Measurements from ENCODE around the gene INPP5D. TPM values are rescaled to one million over a fixed set of nuclear protein-coding genes. Genes with fewer than 3 reads are reported as not detected.

The INPP5D gene
- total RNA-seq, 1 experiment from 2014 or later = 2.6 TPM

DNA sequence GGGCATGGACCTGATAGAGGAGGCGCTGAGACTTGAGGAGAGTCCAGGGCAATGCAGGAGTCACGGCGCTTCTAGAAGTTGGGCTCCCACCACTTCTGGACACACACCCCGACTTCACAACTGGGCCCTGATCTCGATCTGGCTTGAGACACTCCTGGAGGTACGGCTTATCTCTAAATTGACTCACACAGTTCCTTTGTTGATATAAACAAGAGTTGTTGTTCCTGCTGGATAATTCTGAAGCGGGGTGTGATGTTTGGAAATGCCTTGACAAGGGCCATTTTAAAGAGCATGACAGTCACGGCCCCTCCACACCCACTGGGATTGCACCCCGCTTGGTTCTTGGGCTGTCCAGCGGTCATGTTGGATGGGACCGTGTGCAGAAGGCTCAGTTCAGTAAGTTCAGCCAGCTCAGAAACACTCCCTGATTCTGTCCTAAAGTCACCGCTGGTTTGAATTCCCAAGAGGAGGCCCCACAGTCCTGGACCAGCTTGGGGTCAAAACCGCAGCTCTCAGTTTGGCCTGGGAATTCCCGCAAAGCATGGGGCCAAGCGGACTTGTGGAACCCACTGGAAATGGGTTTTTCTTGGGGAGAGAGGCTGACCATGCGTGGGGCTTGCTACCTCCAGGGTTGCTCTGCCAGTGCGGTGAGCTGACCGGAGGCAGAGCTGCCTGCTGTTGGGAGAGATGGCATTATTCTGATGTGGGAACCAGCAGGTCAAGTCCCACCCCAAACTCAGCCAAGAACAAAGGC, 37.0 kb upstream of the INPP5D start:
- Histone ChIP-seq H3K27me3 (replicated peaks) (no peaks in the 10 kb centered on the region), H3K4me1 (replicated peaks) (peaks cover 13% of the 10 kb centered on the region), H3K4me3 (no peak overlapping the region), H3K9me3 (replicated peaks) (no peaks in the 10 kb centered on the region), H3K27ac (no peak overlapping the region), H3K36me3 (no peaks in the 10 kb centered on the region)
- DNase-seq (ENCODE audit: low read depth in 1 of 2, low spot score in 2 of 2) = no peak

DNA sequence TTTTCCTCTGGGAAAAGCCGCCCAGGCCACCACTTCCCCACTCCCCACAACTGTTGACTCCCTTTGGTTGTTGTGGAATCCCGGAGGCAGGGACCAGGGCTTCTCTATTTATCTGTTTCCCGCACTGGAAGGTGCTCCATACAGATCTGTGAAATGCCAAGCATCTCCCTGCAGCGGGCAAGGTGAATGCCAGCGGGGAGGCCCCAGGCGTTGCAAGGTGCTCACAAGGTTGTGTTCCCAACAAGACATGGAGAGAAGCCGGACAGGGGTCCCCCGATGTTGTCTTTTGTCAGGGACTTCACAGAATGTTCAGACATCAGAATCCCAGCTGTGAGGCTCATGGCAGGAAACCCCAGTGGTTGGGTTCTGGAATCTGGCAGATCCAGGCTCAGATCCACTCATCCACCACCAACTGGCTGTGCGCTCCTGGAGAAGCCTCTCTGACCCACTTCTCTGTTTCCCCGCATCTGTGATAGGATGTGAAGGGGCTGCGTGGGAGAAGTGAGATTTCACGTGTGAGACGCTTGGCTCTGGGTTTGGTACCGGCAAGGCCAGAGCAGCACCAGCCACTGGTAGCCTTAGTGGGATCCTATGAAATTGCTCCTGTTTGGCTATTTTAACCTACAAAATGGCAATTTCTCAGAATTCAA, 36.3 kb upstream of the INPP5D start:
- H3K9me3 ChIP-seq (replicated peaks) = no peaks in the 10 kb centered on the region
- no peak overlapping the region for H3K4me3 ChIP-seq
- DNase-seq (ENCODE audit: low read depth in 1 of 2, low spot score in 2 of 2) = no peak
- H3K36me3 ChIP-seq = no peaks in the 10 kb centered on the region
- no peaks in the 10 kb centered on the region for H3K27me3 ChIP-seq (replicated peaks)
- H3K4me1 ChIP-seq (replicated peaks) = peaks cover 13% of the 10 kb centered on the region
- no peak overlapping the region for H3K27ac ChIP-seq

DNA sequence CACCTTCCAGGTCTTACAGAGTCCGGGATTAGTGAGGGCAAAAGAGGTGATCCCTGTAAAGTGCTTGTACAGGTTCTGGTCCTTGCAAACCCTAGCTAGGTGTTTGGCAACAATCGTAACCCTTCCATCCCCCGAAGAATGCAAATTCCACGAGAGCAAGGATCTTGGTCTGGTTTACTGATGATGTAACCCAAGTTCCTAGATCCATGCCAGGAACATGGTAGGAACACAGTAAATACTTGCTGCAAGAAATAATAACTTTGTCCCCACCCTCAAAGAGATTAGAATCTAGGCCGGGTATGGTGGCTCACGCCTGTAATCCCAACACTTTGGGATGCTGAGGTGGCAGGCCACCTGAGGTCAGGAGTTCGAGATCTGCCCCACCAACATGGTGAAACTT, 34.4 kb upstream of the INPP5D start:
- Histone ChIP-seq H3K9me3 (replicated peaks) (no peaks in the 10 kb centered on the region), H3K4me3 (no peak overlapping the region), H3K27me3 (replicated peaks) (no peaks in the 10 kb centered on the region), H3K27ac (no peak overlapping the region), H3K36me3 (no peaks in the 10 kb centered on the region), H3K4me1 (replicated peaks) (peaks cover 13% of the 10 kb centered on the region)
- DNase-seq (ENCODE audit: low read depth in 1 of 2, low spot score in 2 of 2) = no peak

DNA sequence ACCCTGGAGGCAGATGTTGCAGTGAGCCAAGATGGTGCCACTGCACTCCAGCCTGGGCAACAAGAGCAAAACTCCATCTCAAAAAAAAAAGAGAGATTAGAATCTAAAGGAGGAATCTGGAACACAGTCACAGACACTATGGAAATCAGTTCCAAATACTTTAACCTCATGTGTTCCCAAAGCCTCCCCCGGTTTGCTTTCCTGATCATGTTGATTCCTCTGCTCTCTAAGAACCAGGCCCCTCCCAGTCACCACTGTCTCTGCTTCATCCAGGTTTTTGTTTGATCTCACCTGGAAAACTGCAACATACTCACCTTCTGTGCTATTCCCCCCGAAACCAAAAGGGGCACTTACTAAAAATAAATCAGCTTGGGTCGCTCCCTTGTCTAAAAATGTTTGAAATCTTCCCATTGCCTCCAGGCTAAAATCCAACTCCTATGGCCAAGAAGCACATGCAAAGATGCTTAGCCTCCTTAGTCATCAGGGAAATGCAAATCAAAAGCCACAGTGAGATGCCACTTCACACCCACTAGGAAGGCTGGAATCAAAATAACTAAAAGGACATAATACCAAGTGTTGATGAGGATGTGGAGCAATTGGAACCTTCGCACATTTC, 33.8 kb upstream of the INPP5D start:
- DNase-seq (ENCODE audit: low read depth in 1 of 2, low spot score in 2 of 2) = peak in 1 of 2 experiments; percentile 30
- H3K27me3 ChIP-seq (replicated peaks) = no peaks in the 10 kb centered on the region
- no peak overlapping the region for H3K4me3 ChIP-seq
- no peaks in the 10 kb centered on the region for H3K36me3 ChIP-seq
- H3K4me1 ChIP-seq (replicated peaks) = peaks cover 13% of the 10 kb centered on the region
- H3K9me3 ChIP-seq (replicated peaks) = no peaks in the 10 kb centered on the region
- no peak overlapping the region; the same call in 1 of the 2 replicates for H3K27ac ChIP-seq

DNA sequence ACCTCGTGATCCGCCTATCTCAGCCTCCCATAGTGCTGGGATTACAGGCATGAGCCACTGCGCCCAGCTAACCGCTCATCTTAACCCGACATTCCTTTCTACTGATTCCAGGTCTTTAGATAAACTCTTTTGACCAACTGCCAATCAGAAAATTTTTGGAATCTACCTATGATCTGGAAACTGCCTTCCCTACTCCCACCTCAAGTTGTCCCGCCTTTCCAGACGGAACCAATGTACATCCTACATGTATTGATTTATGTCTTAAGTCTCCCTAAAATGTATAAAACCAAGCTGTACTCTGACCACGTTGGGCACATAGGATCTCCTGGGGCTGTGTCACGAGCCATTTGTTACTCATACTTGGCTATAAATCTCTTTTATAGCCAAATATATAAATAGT, 30.8 kb upstream of the INPP5D start:
- no peaks in the 10 kb centered on the region for H3K9me3 ChIP-seq (replicated peaks)
- DNase-seq (ENCODE audit: low read depth in 1 of 2, low spot score in 2 of 2) = no peak

DNA sequence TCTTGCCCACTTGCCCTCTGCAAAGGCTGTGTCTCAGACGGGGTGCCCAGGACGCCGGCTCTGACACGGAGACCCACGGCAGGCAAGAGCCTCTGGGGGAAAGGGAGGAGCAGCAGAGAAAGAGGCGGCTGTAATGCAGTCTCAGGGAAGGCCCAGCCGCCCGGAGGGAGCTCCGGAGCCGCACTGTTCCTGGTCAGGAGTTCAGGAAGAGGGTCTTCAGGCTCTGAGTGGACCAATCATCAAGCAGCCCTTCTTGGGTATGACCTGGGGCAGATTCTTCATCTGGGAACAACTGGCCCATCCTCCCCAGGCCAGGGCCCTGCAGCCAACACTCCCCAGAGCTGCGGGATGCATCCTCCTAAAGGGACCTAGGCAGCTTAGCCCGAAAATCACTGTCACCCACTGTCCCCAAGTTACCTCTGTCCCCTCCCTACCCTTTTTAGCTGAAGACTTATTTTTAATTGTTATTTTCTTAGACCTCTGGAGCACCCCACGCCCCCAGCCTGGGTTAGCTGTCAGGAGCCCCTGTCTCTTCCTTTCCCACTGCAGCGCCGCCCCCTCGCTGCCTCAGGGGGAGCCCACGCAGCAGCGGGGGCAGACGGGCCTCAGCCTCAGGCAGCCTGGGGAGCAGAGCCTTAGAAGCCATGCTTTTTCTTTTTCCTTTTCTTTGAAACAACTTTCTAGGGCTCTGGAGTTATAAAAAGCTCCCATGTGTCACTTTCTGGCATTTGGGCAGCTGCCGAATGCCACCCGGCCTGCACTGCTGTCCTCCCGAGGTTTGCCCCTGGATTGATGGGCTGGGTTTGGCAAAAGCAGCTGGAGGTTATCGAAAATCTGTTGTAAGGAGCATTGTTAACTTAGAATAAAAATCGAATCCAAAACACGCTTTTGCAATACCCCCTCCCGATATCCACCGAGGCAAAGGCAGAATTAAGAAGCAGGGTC, 28.3 kb upstream of the INPP5D start:
- H3K4me3 ChIP-seq = no peak overlapping the region
- peaks cover 4% of the 10 kb centered on the region for H3K4me1 ChIP-seq (replicated peaks)
- peaks cover 6% of the 10 kb centered on the region; the same call in 1 of the 2 replicates for H3K9me3 ChIP-seq (replicated peaks)
- no peak overlapping the region for H3K27ac ChIP-seq
- H3K36me3 ChIP-seq = no peaks in the 10 kb centered on the region
- no peak for DNase-seq (ENCODE audit: low read depth in 1 of 2, low spot score in 2 of 2)
- H3K27me3 ChIP-seq (replicated peaks) = no peaks in the 10 kb centered on the region

More for the DNA sequence above, 30.8 kb upstream of the INPP5D start:
- Histone ChIP-seq H3K4me3 (no peak overlapping the region), H3K36me3 (no peaks in the 10 kb centered on the region), H3K4me1 (replicated peaks) (peaks cover 13% of the 10 kb centered on the region), H3K27me3 (replicated peaks) (no peaks in the 10 kb centered on the region), H3K27ac (no peak overlapping the region)

DNA sequence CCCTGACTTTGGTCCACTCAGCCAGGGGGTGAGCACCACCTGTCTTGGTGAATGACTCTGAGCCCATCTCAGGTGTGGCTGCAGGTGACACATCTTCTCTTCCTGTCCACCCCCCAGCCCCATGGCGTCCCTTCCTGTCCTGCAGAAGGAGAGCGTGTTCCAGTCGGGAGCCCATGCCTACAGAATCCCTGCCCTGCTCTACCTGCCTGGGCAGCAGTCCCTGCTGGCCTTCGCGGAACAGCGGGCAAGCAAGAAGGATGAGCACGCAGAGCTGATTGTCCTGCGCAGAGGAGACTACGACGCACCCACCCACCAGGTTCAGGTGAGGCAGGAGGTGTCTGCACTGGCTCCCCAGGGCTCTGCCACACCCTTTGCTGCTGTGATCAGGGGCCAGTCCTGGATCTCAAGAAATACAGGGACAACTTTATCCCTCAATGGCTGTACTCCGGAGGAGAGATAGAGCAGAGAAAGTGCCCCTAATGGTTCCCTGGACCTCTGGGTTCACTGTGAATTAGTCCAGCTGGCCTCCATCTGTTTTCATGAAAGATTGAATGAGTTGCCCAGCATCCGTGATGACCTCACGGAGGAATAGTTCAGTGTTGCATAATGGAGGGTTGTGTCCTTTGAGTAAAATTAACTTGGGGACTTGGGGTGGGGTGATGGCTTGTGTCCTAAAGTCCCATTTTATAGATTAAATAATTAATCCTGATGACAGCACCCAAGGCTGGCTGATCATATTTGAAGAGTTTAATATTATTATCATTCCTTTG, 27.4 kb upstream of the INPP5D start, which contains the start of gene NEU2:
NEU2 (plus strand) TSS at position 122 of the 770 bp plus-strand sequence; CDS start at position 122, 0 bp downstream.
- Histone ChIP-seq H3K4me1 (replicated peaks) (peaks cover 11% of the 10 kb centered on the region), H3K27ac (no peak within 1 kb of the TSS), H3K27me3 (replicated peaks) (no peaks in the 10 kb centered on the region), H3K36me3 (no peaks in the 10 kb centered on the region), H3K4me3 (no peak within 1 kb of the TSS), H3K9me3 (replicated peaks) (peaks cover 6% of the 10 kb centered on the region; the same call in 1 of the 2 replicates)
- DNase-seq (ENCODE audit: low read depth in 1 of 2, low spot score in 2 of 2) = no peak

DNA sequence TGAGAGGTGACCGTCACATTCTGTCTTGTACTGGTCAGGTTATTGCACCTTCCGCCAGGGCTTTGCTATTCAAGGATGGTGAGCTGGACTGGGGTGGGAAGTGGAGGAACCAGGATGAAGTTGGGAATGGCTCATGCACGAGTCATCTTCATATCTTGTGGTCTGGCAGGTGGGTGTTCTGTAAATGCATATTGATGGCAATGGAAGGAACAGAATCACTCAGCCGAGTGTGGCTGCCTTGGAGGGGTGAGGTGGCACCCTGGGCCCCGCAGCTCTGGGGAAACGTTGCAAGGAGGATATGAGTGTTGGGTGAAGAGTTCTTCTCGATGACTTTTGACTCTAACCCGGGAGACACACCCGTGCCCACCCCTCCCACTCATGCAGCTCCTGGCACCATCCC, 26.5 kb upstream of the INPP5D start:
- Histone ChIP-seq H3K36me3 (no peaks in the 10 kb centered on the region), H3K4me3 (no peak overlapping the region), H3K9me3 (replicated peaks) (peaks cover 6% of the 10 kb centered on the region; the same call in 1 of the 2 replicates), H3K27me3 (replicated peaks) (no peaks in the 10 kb centered on the region), H3K4me1 (replicated peaks) (peaks cover 14% of the 10 kb centered on the region), H3K27ac (no peak overlapping the region)
- no peak for DNase-seq (ENCODE audit: low read depth in 1 of 2, low spot score in 2 of 2)

DNA sequence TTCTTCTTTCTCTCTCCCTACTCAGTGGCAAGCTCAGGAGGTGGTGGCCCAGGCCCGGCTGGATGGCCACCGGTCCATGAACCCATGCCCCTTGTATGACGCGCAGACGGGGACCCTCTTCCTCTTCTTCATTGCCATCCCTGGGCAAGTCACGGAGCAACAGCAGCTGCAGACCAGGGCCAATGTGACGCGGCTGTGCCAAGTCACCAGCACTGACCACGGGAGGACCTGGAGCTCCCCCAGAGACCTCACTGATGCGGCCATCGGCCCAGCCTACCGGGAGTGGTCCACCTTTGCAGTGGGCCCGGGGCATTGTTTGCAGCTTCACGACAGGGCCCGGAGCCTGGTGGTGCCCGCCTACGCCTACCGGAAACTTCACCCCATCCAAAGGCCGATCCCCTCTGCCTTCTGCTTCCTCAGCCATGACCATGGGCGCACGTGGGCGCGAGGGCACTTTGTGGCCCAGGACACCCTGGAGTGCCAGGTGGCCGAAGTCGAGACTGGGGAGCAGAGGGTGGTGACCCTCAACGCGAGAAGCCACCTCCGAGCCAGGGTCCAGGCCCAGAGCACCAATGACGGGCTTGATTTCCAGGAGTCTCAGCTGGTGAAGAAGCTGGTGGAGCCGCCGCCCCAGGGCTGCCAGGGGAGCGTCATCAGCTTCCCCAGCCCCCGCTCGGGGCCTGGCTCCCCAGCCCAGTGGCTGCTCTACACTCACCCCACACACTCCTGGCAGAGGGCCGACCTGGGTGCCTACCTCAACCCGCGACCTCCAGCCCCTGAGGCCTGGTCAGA, 25.9 kb upstream of the INPP5D start:
- Histone ChIP-seq H3K27ac (no peak overlapping the region), H3K9me3 (replicated peaks) (peaks cover 6% of the 10 kb centered on the region; the same call in 1 of the 2 replicates), H3K27me3 (replicated peaks) (no peaks in the 10 kb centered on the region), H3K4me1 (replicated peaks) (peaks cover 14% of the 10 kb centered on the region), H3K36me3 (no peaks in the 10 kb centered on the region), H3K4me3 (no peak overlapping the region)
- DNase-seq (ENCODE audit: low read depth in 1 of 2, low spot score in 2 of 2) = no peak

DNA sequence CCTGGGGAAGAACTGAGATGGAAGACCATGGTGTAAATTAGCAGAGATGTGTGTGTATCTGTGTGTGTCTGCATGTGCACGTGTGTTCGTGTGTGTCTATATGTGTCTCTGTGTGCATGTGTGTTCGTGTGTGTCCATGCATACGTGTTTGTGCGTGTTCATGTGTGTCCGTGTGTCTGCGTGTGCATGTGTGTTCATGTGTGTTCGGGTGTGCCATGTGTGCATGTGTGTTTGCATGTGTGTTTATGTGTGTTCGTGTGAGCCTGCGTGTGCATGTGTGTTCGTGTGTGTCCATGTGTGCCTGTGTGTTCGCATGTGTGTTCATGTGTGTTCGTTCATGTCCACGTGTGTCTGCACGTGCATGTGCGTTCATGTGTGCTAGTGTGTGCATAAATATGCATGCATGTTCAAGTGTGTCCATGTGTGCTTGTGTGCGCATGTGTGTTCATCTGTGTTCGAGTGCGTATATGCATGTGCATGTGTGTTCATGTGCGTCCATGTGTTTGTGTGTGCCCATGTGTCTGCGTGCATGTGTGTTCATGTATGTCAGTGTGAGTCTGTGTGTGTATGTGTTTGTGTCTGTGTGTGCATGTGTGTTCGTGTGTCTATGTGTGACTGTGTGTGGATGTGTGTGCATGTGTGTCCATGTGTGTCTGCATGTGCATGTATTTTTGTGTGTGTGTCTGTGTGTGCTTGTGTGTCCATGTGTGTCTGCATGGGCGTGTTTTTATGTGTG, 24.5 kb upstream of the INPP5D start:
- Histone ChIP-seq H3K27me3 (replicated peaks) (no peaks in the 10 kb centered on the region), H3K27ac (no peak overlapping the region), H3K4me3 (no peak overlapping the region), H3K9me3 (replicated peaks) (peaks cover 6% of the 10 kb centered on the region; the same call in 1 of the 2 replicates), H3K36me3 (no peaks in the 10 kb centered on the region), H3K4me1 (replicated peaks) (peaks cover 14% of the 10 kb centered on the region)
- DNase-seq (ENCODE audit: low read depth in 1 of 2, low spot score in 2 of 2) = no peak

DNA sequence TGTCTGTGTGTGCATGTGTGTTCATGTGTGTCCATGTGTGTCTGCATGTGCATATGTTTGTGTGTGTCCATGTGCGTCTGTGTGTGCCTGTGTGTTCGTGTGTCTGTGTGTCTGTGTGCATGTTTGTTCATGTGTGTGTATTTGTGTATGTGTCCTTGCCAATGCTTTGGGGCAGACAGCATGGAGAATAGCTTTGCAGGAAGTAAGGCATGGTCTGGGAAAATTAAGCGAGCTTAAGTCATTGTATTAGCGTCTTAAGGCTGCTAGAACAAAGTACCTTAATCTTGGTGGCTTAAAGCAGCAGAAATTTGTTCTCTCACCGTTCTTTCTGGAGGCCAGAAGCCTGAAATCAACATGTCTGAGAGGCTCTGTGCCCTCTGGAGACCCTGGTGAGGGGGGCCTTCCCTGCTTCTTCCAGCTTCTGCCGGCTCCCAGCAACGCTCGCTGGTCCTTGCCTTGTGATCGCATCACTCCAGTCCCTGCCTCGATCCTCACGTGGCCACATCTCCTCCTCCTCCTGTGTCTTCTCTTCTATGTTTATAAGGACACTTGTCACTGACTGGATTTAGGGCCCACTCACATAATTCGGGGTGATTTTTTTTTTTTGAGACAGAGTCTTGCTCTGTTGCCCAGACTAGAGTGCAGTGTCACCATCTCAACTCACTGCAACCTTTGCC, 23.8 kb upstream of the INPP5D start:
- no peak for DNase-seq (ENCODE audit: low read depth in 1 of 2, low spot score in 2 of 2)
- H3K9me3 ChIP-seq (replicated peaks) = peaks cover 6% of the 10 kb centered on the region; the same call in 1 of the 2 replicates
- no peaks in the 10 kb centered on the region for H3K36me3 ChIP-seq
- peaks cover 14% of the 10 kb centered on the region for H3K4me1 ChIP-seq (replicated peaks)
- H3K27me3 ChIP-seq (replicated peaks) = no peaks in the 10 kb centered on the region
- H3K27ac ChIP-seq = no peak overlapping the region
- H3K4me3 ChIP-seq = no peak overlapping the region
